HG03159 (cell line): ENCODE data around the gene ZNF438.

Source experiments
- ATAC-seq: cut with Tn5 transposase; IDR thresholded peaks from one replicate; pipeline ENCODE4 v1.9.1; 2021; ENCODE audit warnings: mild to moderate bottlenecking, moderate library complexity; ENCODE audit not compliant: unreplicated experiment

ZNF438 gene

DNA sequence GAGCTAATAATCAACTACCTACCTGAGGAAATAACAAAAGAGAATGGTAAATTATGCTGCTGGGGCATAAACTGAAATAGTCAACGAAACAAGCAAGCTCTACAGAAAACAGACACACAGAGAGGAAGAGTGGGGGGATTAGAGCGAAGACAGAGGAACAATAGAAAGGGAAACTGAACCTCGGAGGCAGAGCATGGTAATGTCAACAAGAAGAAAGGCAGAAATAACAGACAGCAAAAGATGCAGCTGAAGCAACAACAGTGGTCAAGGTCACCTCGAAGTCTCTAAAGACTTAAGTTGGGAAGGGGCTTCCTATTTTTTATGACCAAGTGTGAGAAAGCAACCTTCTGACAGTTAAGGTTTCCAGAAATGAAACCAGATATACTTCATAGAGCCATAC lies 177.0 kb downstream of the ZNF438 start:
- no peak for ATAC-seq

DNA sequence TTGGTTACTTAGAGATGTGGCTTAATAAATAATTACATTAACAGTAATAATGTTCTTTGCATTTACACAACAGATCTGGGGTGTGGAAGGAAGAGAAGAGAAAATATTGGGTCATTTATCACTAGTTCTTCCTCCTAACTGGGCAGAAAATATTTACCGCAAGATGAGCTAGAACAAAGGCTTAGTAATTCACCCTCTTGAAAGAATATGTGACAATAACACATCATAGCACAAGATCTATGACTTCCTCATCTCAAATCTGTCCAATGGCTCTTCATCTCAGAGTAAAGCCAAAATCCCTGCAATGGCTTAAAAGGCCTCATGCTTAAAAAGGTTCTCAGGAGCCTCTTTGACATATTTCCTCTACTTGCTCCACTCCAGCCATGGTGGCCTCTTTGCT lies 178.6 kb downstream of the ZNF438 start:
- ATAC-seq: no peak

DNA sequence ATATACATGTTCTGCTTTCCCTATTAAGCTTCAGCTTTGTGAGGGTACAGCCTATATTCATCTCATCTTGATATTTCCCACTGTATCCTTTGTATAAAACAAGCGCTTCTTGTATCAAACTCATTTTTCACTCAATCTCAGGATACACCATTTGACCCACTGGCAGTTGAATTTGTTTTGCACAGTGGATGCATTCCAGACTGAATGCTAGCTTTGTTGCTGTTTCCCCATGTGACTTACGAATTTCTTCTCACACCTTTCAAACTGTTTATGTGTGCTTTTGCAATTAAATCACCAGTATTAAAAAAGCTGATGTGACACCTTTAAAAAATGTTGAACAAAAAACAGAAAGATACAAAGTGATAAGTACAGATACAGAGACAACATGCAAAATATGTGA lies 180.9 kb downstream of the ZNF438 start:
- no peak for ATAC-seq

DNA sequence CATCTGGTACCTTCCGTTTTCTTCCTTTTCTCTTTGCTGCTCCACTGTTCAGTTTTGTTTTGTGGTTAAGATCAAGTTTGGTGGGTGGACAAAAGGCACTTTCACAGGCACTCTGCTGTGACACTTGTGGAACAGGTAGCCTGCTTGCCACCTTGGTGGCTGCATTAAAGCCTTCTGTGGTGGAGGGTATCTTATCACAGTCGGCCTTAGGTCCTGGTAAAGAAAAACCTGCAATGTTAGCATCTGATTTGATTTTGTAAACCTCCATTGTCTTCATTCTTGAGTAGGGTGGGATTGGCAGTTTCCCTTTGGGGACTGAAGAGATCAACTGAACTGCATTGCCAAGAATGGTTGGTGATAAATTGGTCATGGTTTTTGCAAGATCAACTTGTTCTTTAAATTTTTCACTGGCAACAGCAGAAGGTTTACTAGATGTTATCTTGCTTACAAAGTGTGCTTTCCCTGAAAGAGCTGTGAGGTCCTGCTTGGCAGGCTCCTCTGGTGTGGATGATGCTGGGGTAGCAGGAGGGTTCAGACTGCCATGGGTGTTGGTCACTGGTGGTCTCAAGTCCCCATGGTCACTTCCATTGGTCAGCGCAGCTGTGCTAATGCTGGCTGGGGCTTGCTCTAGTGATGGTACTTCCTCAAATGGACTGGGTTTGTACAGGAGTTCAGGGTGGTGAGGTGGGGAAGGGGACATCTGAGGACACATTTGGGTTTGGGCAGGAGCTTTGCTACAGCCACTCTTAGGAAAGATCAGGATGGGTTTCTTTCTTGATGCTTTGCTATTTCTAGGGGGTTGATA lies 182.2 kb downstream of the ZNF438 start:
- no peak for ATAC-seq

DNA sequence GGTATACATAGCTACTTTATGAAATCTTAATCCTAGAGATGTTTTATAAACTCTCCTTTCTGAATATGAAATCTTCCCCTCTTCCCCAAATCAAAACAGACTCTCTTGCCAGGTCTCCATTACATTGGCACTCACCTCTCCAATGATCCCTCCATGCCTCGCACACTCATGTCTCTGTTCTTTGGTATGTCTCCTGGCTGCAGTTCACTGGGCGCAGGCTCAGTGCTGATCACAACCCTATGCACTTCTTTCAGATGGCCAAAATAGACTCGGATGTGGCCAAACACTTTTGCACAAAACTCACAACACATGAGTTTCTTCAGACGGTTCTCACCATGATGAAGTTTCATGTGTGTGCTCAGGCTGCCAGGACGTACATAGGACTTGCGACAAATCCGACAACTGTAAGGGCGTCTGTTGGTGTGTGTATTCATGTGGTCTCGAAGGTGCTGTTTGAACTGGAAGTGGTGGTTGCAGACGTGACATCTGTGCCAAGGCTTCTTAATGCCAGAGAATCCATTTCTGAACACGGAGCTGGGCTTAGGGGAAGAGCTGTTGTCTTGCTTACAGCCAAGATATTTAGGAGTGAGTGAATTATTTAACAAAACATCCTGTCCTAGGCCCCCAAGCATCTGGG lies 183.2 kb downstream of the ZNF438 start:
- no peak for ATAC-seq

DNA sequence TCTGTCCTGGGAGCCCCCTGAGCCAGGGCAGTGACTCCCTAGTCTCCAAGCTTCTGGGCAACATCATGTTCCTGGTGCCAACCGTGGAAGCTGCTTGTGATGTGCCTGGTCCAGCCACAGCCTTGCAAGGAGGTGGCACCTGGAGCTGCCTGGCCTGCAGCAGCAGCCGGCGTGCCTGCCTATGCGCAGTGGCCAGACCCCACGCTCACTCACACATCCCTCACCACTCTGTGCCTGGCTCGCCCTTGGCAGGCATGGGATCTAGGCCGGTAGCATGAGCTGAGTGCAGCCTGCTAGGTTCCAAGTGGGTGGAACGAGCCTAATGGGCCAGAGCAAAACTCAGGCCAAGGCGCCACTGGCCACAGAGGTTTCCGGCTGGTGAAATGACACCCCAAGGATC lies 184.0 kb downstream of the ZNF438 start:
- ATAC-seq: no peak

DNA sequence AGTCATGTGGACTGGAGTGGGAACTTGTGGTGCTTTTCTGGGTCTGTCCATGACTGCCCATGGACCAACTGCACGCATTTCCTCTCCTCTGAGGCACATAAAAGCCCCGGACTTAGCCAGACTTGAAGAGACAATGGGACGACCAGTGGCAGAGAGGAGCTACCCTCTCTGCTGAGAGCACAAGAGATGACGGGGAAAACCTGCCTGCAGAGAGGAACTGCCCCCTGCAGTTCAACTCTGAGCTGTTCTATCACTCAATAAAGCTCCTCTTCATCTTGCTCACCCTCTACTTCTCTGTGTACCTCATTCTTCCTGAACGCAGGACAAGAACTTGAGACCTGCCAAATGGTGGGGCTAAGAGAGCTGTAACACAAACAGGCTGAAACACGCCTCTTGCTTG lies 184.5 kb downstream of the ZNF438 start:
- ATAC-seq: no peak

DNA sequence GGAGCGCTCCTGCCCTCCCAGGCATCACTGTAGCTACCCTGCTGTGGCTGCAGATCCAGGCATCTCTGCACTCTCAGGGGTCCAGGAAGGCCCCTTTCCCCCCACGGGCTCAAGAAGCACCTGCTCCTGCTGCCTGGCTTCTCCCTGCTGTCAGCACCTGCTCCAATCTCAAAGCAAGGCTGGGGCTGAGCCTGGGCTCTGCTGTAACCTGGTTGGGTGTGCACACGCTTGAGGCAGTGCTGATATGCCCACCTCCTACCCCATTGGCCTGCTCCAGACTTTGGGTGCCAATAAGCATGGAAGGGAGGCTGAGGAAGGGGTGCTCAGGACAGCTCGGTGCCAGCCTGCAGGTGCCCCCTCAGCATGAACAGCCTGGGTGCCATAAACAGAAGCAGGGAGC lies 185.0 kb downstream of the ZNF438 start:
- ATAC-seq: no peak

DNA sequence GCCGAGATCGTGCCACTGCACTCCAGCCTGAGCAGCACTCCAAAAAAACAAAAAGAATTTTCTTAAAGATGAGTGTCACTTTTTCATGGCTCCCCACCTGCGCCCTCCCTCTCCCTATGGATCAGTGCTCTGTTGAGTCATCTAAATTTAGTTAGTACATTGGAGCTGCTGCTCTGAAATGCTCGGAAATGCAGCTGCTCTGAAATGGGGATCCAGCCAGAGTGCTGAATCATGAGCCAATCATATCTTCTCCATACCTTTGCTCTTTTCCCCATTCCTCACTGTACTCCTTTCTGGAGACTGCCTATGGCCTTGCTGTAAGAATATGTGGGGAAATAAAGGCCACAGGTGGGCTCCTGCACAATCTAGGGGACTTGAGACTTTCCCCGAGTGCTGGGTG lies 188.8 kb downstream of the ZNF438 start:
- ATAC-seq: no peak

DNA sequence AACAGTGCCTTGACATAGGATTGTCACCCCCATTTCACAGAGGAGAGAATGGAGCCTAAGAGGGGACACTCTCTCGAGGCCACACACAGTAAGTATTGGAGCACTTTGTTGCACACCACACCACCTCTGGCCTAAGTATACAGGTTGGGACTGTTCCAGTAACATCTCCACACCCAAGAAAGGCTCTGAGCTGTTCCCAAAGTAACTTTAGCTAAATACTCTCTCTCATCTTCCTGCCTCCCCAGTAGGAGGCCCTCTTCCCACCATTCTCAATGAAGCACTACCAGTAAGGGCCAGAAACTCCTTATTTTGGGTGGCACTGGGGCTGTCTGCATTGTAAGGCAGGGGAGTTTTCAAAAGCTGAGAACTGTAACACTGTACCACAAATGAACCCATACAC lies 189.5 kb downstream of the ZNF438 start:
- ATAC-seq: no peak

DNA sequence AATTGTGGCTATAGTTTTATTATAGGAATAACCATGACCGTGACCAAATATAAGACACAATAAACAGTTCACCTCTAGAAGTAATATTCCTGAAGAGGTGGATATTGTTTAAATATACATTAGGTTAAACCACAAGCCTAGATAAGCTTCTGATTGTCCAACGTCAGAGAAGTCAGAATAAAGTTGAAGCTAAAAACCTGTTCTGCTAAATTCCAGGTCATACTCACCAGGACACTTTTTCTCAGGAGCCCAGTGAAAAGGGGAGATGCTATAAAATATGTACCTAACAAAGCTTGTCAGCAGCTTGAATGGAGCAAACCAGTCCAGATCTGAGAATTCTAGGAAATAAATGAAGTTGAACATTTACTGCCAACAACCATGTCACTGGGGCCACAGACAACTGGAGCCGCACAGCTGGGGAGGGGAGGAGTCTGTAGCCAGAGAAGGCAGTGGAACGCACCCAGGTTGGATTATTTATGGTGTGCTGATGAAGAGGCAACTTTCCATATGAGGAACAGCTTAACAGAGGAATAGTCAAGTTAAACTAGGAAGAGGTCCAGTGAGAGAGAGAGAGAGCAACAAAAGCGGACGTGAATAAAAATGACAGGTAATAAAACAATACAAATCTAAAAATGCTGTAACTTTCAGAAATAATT lies 191.1 kb downstream of the ZNF438 start:
- ATAC-seq: no peak

DNA sequence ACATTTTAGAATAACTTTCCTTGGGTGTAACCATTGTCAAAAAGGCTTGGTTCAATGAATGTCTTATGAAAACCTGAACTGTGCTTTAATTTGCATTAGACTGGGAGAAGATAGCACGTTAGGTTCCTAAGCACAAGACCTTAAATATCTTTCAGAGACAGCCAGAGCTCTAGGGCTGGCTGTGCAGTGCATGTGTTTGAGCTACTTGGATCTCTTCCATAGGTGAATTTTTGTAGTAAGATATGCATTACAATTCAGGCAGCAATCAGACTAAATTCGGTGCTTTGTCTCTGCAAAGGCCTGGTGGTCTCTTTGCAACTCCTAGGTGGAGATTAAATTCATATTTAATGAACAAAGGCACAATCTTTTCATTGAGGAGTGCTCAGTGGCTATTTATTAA lies 192.0 kb downstream of the ZNF438 start:
- ATAC-seq: no peak

DNA sequence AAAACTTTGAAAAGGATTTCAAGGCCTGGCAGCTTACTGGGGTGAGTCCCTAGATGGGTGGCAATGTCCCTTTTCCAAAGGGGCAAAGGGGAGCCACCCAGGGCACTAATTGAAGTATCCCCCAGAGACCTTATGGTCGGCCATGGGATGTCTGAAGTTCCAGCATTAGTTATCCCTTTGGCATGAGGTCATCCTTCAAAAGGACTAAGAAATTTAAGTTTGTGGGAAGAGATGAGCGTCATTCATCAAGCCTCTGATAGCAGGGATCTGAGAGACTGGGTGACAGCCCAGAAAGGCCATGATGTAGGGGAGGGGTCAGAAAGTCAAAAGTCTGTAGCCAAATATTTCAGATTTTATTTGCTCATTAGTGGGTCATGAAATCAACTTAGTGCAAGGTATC lies 195.3 kb downstream of the ZNF438 start:
- ATAC-seq: no peak

DNA sequence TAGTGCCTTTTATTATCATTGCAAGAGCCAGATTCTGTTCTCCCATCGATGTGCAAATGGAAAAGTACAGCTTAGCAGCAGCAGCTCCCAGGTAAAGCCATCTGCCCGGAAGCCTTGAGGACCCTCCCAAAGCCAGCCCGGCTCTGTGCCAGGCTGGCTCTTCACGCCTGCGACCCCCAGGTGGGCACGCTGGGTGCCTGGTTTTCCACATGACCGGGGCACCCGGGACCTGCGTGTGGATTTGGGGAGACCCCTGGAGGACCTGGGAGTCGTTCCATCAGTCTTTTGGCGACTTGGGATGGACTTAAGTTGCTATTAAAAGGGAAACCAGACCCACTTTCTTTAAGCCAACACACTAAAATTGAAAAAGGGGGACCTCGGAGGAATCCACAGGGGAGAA lies 196.5 kb downstream of the ZNF438 start:
- no peak for ATAC-seq

DNA sequence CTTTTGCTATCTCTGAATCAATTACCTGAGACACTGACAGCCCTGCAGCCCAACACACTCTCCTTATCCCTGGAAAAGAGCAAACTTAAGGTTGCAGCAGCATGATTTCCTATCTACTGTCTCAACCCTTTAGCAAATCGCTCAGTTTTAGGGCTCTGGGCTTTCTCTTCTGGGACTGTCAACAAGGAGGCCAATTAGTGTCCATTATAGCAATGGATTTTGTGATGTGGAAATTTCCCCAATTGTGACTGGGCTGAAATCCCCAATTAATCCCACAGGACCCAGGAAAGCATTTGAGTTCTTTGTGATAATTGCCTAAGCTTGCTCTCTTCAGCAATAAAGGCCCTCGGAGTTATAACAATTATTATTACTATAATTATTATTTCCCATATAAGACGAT lies 197.0 kb downstream of the ZNF438 start:
- no peak for ATAC-seq

DNA sequence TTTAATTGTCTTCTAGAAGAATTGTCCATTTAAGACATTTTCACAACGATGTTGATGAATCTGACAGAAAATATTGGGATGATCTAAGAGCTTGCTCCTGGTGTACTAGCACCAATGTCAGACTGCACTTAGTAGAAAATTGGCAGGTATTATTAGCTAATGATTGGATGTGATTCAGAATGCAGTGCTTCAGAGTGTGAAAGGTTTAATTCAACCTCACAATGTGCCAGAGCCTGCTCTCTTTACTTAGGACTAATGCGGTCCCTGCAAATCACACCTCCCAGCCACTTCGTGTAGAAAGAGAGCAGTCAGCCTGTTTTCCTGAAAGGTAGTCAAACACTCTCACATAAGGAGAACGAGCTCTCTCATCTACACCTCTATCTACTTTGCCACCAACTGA lies 197.5 kb downstream of the ZNF438 start:
- no peak for ATAC-seq

DNA sequence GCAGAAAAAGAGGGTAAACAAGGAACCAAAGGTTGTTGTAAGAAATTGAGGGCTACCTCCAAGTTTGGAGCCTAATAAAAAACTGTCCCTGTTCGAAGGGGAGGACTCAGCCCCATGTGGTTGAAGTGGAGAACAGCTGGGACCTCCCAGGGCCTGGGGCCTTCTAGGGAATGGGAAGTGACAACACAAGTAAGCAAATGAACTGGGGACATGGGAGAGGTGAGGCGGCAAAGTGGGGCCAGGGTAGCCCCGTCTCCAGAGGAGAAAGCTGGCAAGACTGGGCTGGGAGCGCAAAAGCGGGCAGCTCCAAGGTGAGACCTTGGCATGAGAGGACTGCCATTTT lies 198.1 kb downstream of the ZNF438 start:
- no peak for ATAC-seq

DNA sequence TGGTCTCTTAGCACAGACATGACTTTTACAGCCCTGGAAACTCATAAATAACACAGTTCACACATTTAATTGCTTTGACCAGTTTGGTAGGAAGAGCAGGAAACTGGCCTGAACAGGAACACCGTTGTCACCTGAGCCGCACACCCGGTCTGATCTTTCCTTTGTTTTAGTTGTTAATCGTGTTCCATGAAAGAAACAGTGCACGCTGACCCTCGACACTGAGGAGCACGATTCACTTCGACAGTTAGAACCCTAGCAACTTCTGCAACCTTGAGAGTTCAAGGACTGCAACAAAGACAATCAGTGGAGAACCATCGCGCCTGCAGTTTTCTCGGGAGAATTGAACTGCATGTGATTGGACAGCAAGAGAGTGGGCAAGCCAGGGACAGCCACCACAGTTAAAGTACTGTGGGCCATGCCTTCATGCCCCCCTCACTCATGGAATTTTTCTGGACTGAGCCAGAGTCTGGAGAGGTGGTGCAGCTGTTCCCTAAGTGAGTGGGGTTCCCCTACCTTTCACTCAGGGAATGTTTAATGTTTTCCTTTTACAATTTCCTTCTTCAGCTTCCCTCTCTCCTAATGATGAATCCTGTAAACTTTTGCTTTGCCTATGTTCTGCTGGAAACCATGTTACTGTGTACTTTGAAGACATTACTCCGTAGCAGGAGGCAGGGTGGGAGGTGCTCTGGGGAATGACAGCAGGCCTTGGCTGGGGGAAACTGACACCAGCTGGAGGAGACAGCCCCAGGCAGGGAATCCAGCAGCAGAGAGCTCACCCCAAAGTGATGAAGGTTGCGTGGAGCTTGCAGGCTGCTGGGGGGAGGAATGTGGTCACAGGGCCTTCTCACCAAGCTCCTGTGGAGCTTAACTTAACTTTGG lies 198.7 kb downstream of the ZNF438 start:
- ATAC-seq: no peak

DNA sequence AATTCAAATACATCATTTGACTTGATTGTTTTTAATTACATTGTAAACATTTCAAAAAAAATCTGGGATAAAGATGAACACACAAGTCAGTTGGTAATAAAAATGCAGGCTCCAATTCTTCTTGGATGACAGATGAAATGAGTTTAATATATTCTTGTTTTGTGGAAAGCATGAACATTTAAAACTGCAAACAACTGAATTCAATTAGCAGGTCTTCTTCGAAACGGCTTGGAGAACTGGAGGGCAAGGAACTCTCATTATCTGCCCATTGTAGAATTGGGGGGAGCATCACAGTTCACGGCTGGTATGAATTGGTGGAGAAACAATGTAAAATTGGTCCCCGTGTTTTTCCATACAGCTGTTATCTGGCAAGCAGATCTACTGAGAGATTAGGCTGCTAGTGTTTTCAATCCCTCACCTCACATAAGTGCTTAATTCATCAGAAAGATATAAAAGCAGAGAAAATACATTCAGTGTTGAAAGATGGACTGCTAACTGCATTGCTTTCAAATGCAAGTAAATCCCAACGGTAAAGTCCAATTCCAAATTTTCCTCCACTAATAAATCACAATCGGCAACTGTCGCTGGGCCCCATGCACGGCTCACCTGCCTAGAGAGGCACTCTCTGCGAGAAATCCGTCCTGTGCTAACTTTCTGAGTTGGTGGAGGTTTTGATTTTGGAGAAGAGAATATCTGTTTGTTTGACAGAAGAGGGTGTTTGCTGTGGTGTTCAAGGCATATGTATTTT lies 199.5 kb downstream of the ZNF438 start:
- no peak for ATAC-seq

DNA sequence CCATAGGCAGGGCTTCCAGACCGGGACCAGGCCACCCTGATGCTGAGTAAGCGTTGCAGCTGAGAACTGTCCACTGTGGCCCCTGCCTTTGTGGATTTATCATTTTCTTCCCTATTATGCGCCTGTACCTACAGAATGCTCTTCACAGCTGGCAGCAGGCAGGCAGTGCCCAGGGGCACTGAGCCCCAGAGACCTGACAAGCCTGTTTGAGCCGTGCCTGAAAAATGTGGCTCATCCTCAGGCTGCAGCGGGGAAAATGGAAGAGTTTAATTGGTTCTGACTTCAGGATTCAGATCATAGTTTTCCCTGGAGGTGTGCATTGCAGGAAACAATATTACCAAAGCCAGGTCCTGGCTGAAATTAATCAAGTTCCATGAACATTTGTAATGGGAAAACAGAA lies 200.2 kb downstream of the ZNF438 start:
- no peak for ATAC-seq
